Measurements from ENCODE around the gene RASSF4. TPM values are rescaled to one million over a fixed set of nuclear protein-coding genes. Genes with fewer than 3 reads are reported as not detected.

The RASSF4 gene
- total and polyA plus RNA-seq, 4 experiments from 2014 or later = 0.08 to 1.8 (median 0.92) TPM

DNA sequence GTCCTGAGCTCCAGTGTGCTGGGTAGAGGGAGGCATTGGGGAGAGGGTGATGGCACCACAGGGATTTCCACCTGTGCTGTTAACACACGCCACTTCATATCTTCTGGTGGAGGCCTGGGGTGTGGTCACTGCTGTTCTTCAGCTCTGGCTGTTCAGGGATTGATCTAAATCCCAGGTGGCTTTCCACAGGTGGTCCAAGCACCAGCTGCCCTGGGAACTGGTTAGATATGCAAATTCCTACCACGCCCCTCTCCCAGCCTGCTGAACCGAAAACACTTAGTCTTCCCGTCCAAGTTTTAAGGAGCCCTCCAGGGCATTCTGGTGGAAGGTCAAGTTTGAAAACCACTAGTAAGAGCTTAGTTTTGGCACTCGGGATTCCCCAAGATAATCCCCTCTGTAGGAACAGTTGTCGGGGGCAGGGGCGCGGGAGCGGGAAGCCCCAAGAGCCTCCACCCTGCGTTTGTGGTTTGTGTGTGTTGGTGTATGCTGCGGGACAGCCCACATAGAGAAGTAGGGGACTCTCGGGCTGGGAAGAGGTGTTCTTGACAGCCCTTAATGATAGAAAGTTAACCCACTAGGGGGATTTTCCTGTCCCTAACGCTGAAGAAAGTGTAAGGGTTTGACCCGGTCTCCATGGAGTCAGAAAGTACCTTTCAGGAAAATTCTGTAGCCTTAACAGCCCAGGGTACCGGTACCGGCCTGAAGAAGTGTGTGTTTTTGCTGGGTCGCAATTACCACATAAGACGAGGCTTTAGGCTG lies 13.9 kb downstream of the RASSF4 start:
- Histone ChIP-seq H3K9me3 (ENCODE audit: control insufficient read depth in 1 of 2, low read length in 2 of 2) (no peaks in the 10 kb centered on the region), H3K4me1 (ENCODE audit: insufficient read depth, low read length) (peaks cover 25% of the 10 kb centered on the region), H3K27ac (ENCODE audit: low read depth, low read length) (no peak overlapping the region), H3K4me3 (ENCODE audit: low read length in 2 of 2) (no peak overlapping the region), H3K27me3 (ENCODE audit: insufficient read depth, low read length) (no peaks in the 10 kb centered on the region), H3K36me3 (ENCODE audit: insufficient read depth, low read length) (no peaks in the 10 kb centered on the region)
- Mint-ChIP-seq H3K4me3 (peak overlapping the region in 2 of 8 donors; percentile 20 to 77), H3K9me3 (no peaks in the 10 kb centered on the region), H3K27ac (peak overlapping the region in 2 of 7 donors; percentile 41 to 44), H3K36me3 (no peaks in the 10 kb centered on the region), H3K4me1 (peaks cover 7 to 17% (median 11%) of the 10 kb centered on the region in 4 donors), H3K27me3 (no peaks in the 10 kb centered on the region)
- ChIA-PET CTCF (ENCODE audit: partially characterized antibody) (interaction anchor here (0.6 to 2.5 kb wide), 5 partner anchors 8 to 42 kb away, joined by 3 to 31 read pairs (median 3); no protein-coding TSS in a partner anchor), POLR2A (ENCODE audit: partially characterized antibody) (interaction anchor here (0.7 to 2.2 kb wide), 2 partner anchors 41 kb away, joined by 3 to 6 read pairs; no protein-coding TSS in a partner anchor)
- intact Hi-C loops (cut with micrococcal nuclease) = loop anchor here (1.0 to 10.0 kb wide), 2 partner anchors 14 to 109 kb away; partner anchors contain the start of gene RASSF4
- no peak for DNase-seq

DNA sequence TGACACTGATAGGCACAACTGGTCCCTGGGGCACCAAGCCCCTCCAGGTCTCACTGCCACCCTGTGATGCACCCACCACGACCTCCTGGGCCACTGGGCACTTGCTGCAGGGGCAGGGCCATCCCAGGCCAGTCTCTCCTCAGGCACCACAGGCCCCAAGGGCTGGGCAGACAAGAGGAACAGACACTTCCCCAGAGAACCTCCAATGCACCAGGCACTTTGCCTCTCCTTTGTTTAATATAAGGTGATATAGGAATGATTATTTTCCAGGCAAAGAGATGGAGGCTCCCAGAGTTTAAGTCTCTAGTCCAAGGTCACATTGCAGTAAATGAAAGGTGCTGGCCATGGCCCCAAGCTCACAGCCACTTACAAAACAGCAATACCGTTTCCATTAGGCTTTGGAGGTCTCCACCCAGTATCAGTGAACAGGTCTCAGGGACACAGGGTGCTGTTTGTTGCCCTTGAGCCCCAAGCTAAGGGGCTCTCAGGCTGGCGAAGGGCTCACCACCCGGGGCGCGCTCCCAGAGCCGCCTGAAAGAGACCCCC lies 14.6 kb downstream of the RASSF4 start:
- intact Hi-C loops (cut with micrococcal nuclease) = loop anchor here (1.0 to 10.0 kb wide), 2 partner anchors 15 to 109 kb away; partner anchors contain the start of gene RASSF4
- Histone ChIP-seq H3K4me3 (ENCODE audit: low read length in 2 of 2) (peak overlapping the region; percentile 60 to 61), H3K27me3 (ENCODE audit: insufficient read depth, low read length) (no peaks in the 10 kb centered on the region), H3K9me3 (ENCODE audit: control insufficient read depth in 1 of 2, low read length in 2 of 2) (no peaks in the 10 kb centered on the region), H3K36me3 (ENCODE audit: insufficient read depth, low read length) (no peaks in the 10 kb centered on the region), H3K27ac (ENCODE audit: low read depth, low read length) (no peak overlapping the region), H3K4me1 (ENCODE audit: insufficient read depth, low read length) (peaks cover 18% of the 10 kb centered on the region)
- peaks cover under 1 to 10% (median 5%) of the 10 kb centered on the region in 4 donors for H3K4me1 Mint-ChIP-seq
- no peaks in the 10 kb centered on the region for H3K9me3 Mint-ChIP-seq
- no peaks in the 10 kb centered on the region for H3K36me3 Mint-ChIP-seq
- peak overlapping the region; percentile 61 to 80 (median 74) for H3K4me3 Mint-ChIP-seq
- CTCF ChIA-PET (ENCODE audit: partially characterized antibody) = interaction anchor here (0.6 to 2.5 kb wide), 4 partner anchors 8 to 43 kb away, joined by 3 to 31 read pairs (median 4); no protein-coding TSS in a partner anchor
- H3K27me3 Mint-ChIP-seq = no peaks in the 10 kb centered on the region
- POLR2A ChIA-PET (ENCODE audit: partially characterized antibody) = interaction anchor here (2.2 kb wide), 1 partner anchor 42 kb away, joined by 6 read pairs; no protein-coding TSS in a partner anchor
- no peak for DNase-seq
- H3K27ac Mint-ChIP-seq = peak overlapping the region in 2 of 7 donors; percentile 13 to 16

DNA sequence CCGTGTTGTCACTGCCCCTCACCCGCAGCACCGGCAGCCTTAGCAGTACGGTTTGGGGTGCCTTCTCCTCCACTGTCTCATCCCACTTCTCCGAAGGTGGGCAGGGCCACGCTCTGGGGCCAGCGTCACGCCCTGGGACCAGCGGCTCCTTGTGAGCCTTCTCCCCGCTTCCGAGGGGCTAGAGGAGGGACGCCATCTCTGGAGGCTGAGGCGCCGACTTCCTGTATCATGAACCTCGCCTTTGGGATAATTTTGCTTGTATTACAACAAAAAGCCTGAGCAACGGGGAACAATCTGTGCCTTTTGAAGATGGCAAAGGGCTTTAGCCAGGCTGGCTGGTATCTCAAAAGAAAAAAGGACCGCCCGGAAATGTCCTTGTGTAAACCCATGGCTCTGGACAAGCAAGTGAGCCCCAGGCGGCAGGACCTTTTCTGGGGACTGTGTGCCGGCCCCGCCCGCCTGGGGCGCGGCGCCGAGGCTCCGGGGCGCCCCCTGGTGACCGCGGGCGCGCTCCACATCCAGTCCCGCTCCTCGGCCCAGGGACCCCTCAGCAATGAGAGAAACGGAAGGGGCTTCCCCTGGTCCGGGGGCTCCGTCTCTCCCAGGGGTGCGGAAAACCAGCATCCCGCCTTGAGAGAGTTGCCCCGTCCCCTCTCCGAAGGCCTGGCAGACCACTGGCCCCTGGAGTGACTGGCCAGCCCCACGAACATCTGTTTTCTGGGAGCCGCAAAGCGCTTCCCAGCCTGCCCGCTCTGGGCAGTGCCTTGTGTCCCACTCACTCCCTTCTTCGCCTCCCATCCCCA lies 15.2 kb downstream of the RASSF4 start:
- ChIA-PET POLR2A (ENCODE audit: partially characterized antibody) (interaction anchor here (2.2 kb wide), 1 partner anchor 42 kb away, joined by 6 read pairs; no protein-coding TSS in a partner anchor), CTCF (ENCODE audit: partially characterized antibody) (interaction anchor here (1.0 to 2.5 kb wide), 5 partner anchors 8 to 44 kb away, joined by 3 to 31 read pairs (median 5); no protein-coding TSS in a partner anchor)
- no peak overlapping the region for H3K27ac ChIP-seq (ENCODE audit: low read depth, low read length)
- peak overlapping the region; percentile 60 to 61 for H3K4me3 ChIP-seq (ENCODE audit: low read length in 2 of 2)
- intact Hi-C loops (cut with micrococcal nuclease) = loop anchor here (1.0 to 10.0 kb wide), 3 partner anchors 16 to 1304 kb away; partner anchors contain the start of gene RASSF4
- no peaks in the 10 kb centered on the region for H3K36me3 ChIP-seq (ENCODE audit: insufficient read depth, low read length)
- Mint-ChIP-seq H3K27ac (peak overlapping the region in 4 of 7 donors; percentile 16 to 77 (median 33)), H3K27me3 (no peaks in the 10 kb centered on the region), H3K36me3 (no peaks in the 10 kb centered on the region), H3K9me3 (no peaks in the 10 kb centered on the region), H3K4me1 (peaks cover 0 to 9% (median 3%) of the 10 kb centered on the region in 4 donors), H3K4me3 (peak overlapping the region; percentile 61 to 80 (median 74))
- DNase-seq = peak in 4 of 5 donors; percentile 60 to 75 (median 65)
- no peaks in the 10 kb centered on the region for H3K9me3 ChIP-seq (ENCODE audit: control insufficient read depth in 1 of 2, low read length in 2 of 2)
- H3K27me3 ChIP-seq (ENCODE audit: insufficient read depth, low read length) = no peaks in the 10 kb centered on the region
- peaks cover 17% of the 10 kb centered on the region for H3K4me1 ChIP-seq (ENCODE audit: insufficient read depth, low read length)

DNA sequence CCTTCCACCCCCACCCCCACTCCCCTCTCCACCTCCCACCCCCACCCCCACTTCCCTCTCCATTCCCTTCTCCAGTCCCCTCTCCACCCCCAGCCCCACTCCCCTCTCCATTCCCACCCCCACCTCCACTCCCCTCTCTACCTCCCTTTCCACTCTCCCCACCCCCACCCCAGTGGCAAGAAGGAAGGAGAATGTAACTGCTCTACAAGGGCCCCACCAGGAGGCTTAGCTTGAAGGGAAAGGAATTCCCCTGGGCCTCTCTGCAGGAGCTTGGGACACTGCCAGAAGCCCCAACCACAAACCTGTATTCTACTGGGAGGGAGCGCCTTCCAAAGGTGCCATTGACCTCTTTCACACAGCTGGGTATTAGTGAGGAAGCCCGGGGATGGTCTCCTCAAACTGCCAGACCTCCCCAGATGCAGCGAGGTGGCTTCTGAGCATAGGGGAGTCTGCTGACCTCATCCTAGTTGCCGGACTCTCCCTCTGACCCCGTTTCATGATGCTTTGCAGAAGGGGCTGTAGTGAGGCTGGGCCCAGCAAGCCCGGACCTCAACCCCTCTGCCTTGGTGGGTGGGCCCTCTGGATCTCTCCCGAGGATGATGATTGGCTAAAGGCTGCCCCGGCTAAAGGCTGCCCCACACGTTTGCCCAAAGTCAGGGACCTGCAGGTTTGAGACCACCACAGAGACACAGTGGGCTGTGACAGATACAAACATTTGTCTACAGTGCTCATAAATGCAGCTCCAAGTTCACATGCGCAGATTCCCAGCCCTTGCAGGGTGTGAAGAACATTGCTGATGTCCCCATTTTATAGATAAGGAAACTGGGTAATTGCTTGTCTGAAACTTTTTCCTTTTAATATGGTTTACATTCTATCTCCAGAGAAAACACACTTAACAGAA lies 16.1 kb downstream of the RASSF4 start:
- peaks cover 0 to 9% (median 3%) of the 10 kb centered on the region in 4 donors for H3K4me1 Mint-ChIP-seq
- H3K27ac Mint-ChIP-seq = peak overlapping the region in 2 of 7 donors; percentile 3 to 51
- Histone ChIP-seq H3K27me3 (ENCODE audit: insufficient read depth, low read length) (no peaks in the 10 kb centered on the region), H3K27ac (ENCODE audit: low read depth, low read length) (no peak overlapping the region), H3K9me3 (ENCODE audit: control insufficient read depth in 1 of 2, low read length in 2 of 2) (no peaks in the 10 kb centered on the region), H3K4me1 (ENCODE audit: insufficient read depth, low read length) (peaks cover 17% of the 10 kb centered on the region), H3K4me3 (ENCODE audit: low read length in 2 of 2) (no peak overlapping the region), H3K36me3 (ENCODE audit: insufficient read depth, low read length) (no peaks in the 10 kb centered on the region)
- intact Hi-C loops (cut with micrococcal nuclease) = loop anchor here (1.0 to 10.0 kb wide), 2 partner anchors 111 to 1304 kb away; no protein-coding TSS in a partner anchor
- H3K9me3 Mint-ChIP-seq = no peaks in the 10 kb centered on the region
- DNase-seq = no peak
- POLR2A ChIA-PET (ENCODE audit: partially characterized antibody) = interaction anchor here (2.2 kb wide), 1 partner anchor 43 kb away, joined by 6 read pairs; no protein-coding TSS in a partner anchor
- CTCF ChIA-PET (ENCODE audit: partially characterized antibody) = interaction anchor here (0.7 to 1.8 kb wide), 6 partner anchors 8 to 47 kb away, joined by 3 to 18 read pairs (median 4); partner anchors contain the start of gene ZNF22
- no peaks in the 10 kb centered on the region for H3K36me3 Mint-ChIP-seq
- H3K27me3 Mint-ChIP-seq = no peaks in the 10 kb centered on the region
- peak overlapping the region in 3 of 8 donors; percentile 11 to 52 (median 49) for H3K4me3 Mint-ChIP-seq

DNA sequence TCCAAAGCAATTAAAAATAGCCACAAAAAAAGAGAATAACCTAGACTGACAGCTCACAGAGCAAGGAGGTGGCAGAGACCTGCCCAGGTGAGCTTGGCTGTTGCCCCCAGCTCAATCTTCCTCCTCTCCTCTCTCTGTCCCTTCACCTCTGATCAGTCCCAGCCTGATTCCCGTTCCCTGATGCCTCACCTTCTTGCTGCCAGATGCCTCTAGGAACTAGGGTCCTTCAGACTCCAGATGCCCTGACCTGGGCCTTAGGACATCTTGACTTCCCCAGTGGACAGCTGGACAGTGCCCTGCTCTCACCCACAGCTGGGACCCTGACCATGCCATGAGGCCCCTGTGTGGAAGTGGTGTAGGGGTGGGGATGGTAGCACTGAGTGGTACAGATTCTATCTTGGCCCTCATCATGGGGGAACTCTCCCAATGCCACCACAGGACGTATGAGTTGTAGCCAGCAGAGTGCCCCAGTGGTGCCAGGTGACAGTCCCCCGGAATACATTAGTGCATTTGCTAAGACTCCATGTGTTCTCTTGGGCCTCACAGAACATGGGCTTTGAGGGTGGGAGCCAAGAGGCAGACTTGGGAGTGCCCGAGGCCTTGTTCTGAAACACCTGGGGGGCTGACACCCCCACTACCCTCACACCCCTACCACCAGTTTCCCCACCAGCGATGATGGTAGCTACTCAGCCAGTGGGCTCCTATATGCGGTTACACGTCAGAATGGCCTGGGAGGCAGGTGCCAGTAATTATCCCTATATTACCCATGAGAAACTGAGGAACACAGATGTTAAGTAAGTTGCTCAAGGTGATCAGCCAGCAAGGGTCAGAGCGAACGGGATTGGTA lies 17.0 kb downstream of the RASSF4 start:
- H3K9me3 ChIP-seq (ENCODE audit: control insufficient read depth in 1 of 2, low read length in 2 of 2) = no peaks in the 10 kb centered on the region
- no peak overlapping the region for H3K4me3 ChIP-seq (ENCODE audit: low read length in 2 of 2)
- POLR2A ChIA-PET (ENCODE audit: partially characterized antibody) = no interaction called here
- H3K4me1 ChIP-seq (ENCODE audit: insufficient read depth, low read length) = peaks cover 17% of the 10 kb centered on the region
- intact Hi-C loops (cut with micrococcal nuclease) = loop anchor here (10.0 kb wide), 1 partner anchor 112 kb away; no protein-coding TSS in a partner anchor
- peaks cover 0 to 9% (median 3%) of the 10 kb centered on the region in 4 donors for H3K4me1 Mint-ChIP-seq
- no peaks in the 10 kb centered on the region for H3K9me3 Mint-ChIP-seq
- no peaks in the 10 kb centered on the region for H3K27me3 ChIP-seq (ENCODE audit: insufficient read depth, low read length)
- H3K4me3 Mint-ChIP-seq = peak overlapping the region in 1 of 8 donors; percentile 46
- no peaks in the 10 kb centered on the region for H3K36me3 ChIP-seq (ENCODE audit: insufficient read depth, low read length)
- CTCF ChIA-PET (ENCODE audit: partially characterized antibody) = interaction anchor here (1.1 to 1.8 kb wide), 5 partner anchors 9 to 48 kb away, joined by 3 to 18 read pairs (median 3); partner anchors contain the start of gene ZNF22
- H3K27ac ChIP-seq (ENCODE audit: low read depth, low read length) = no peak overlapping the region
- H3K36me3 Mint-ChIP-seq = no peaks in the 10 kb centered on the region
- H3K27ac Mint-ChIP-seq = peak overlapping the region in 2 of 7 donors; percentile 42 to 69
- no peaks in the 10 kb centered on the region for H3K27me3 Mint-ChIP-seq
- DNase-seq = no peak

Data from CD4-positive, alpha-beta memory T cell (primary cell).